GM12873 (cell line): Measurements from ENCODE around the gene DLL1.

ENCODE experiments used
- TF ChIP-seq, protein P1 (sequence below): IDR thresholded peaks from 2 replicates; pipeline ENCODE4 v1.5.1; 2012; ENCODE audit warnings: low read depth, mild to moderate bottlenecking, moderate library complexity, low read length, control low read depth; ENCODE audit not compliant: insufficient read depth; ENCODE audit errors: missing control alignments

Gene DLL1

GRCh38 chr6:170269151-170269845 is 21.6 kb downstream of the DLL1 start:
- TF ChIP-seq, protein P1, sequence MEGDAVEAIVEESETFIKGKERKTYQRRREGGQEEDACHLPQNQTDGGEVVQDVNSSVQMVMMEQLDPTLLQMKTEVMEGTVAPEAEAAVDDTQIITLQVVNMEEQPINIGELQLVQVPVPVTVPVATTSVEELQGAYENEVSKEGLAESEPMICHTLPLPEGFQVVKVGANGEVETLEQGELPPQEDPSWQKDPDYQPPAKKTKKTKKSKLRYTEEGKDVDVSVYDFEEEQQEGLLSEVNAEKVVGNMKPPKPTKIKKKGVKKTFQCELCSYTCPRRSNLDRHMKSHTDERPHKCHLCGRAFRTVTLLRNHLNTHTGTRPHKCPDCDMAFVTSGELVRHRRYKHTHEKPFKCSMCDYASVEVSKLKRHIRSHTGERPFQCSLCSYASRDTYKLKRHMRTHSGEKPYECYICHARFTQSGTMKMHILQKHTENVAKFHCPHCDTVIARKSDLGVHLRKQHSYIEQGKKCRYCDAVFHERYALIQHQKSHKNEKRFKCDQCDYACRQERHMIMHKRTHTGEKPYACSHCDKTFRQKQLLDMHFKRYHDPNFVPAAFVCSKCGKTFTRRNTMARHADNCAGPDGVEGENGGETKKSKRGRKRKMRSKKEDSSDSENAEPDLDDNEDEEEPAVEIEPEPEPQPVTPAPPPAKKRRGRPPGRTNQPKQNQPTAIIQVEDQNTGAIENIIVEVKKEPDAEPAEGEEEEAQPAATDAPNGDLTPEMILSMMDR = no peak

- TF ChIP-seq, protein P1 = no peak
These were observed 22.4 kb downstream of the DLL1 start for GRCh38 chr6:170268216-170269129.

- TF ChIP-seq, protein P1 = no peak
These were observed 23.2 kb downstream of the DLL1 start for GRCh38 chr6:170267688-170268087.

DNA sequence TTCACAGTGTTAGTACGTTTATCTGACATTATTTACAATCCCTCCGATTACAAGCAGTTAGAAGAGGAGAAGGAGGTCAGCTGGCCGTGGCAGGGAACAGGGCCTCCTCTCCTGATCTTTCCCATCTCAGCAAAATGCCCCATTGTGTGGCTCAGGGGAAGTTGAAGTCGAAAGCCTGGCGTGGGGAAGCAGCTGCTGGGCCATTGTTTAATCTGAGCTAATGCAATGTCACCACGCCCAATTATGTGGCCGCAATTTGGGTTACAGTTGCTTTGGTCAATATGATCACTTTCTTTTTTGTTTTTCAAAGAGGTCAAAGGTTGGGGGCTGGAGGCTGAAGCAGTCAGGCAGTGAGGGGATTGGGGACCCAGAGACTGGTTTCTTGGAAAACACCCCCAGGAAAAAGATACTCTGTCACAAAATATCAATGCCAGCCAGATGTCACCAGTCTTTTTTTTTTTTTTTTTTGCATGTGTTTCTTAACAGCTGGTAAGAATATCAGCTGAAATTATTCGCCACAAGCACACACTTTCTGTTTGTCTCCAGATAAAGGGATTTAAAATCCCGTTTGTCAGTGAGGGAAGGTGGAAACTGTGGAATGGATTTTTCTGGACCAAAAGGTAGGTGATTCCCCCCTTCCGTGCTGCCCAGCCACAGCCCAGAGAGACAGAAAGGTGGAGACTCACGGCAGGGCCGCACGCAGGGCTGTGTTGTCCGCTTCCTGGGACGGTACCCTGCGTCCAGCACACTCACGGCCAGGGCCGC is 24.6 kb downstream of the DLL1 start:
- TF ChIP-seq, protein P1 = no peak

DNA sequence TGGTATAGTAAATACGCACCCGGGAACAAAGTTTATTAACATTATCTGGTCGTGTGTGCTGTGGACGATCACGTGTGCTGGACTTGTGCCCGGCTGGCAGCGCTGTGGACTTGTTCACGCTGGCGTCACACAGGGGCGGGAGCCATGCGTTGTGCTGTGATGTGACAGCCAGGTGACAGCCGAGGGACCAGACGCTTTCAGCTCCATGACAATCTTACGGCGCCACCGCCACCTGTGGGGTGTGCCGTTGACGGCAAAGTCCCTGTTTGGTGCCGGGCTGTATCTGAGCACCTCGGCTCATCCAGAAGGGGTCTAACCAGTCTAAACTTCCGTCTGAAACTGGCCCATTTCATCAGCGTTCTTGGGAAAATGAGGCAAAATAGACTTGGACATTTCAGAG is 25.2 kb downstream of the DLL1 start:
- TF ChIP-seq, protein P1 = no peak

DNA sequence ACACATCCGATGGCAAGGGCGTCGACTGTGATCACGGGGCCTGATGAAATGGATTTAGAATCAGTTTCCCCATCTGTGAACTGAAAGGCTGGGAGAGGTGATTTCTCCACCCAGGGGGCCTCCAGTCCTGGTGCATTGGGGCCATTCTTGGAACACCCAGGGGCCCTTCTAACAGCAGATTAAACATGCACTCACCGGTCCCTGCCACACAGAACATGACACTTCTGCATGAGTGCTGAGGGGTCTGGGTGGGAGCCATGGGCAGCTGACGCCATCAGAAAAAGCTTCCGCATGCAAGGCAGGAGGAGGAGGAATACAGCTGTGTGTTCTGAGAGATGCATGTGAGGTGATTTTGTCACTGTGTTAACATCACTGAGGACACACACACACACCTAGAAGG is 26.8 kb downstream of the DLL1 start:
- TF ChIP-seq, protein P1 = no peak

DNA sequence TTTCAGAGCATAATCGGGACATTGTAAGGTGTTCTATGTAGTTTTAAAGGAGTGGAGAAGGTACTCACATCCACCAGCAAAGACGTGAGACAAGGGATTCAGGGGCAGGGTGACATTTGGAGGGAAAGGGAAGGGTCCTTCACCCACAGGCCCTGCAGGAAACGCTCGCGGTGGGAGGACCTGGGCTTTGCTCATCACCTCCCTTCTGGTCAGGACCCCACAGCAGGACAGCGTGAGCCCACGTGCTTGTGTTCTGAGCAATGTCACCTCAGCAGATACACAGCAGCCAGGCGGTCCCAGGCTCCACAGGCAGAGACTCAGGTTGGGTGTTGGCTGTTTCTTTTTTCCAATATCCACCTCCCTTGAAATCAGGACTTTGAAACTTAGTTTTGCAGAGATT is 27.5 kb downstream of the DLL1 start:
- TF ChIP-seq, protein P1 = no peak
